Measurements from ENCODE around the gene GALNT9. TPM values are rescaled to one million over a fixed set of nuclear protein-coding genes. Genes with fewer than 3 reads are reported as not detected.

GALNT9 gene
- polyA plus RNA-seq, 1 of the 3 experiments (the other 2 are of a cell fraction): not detected

DNA sequence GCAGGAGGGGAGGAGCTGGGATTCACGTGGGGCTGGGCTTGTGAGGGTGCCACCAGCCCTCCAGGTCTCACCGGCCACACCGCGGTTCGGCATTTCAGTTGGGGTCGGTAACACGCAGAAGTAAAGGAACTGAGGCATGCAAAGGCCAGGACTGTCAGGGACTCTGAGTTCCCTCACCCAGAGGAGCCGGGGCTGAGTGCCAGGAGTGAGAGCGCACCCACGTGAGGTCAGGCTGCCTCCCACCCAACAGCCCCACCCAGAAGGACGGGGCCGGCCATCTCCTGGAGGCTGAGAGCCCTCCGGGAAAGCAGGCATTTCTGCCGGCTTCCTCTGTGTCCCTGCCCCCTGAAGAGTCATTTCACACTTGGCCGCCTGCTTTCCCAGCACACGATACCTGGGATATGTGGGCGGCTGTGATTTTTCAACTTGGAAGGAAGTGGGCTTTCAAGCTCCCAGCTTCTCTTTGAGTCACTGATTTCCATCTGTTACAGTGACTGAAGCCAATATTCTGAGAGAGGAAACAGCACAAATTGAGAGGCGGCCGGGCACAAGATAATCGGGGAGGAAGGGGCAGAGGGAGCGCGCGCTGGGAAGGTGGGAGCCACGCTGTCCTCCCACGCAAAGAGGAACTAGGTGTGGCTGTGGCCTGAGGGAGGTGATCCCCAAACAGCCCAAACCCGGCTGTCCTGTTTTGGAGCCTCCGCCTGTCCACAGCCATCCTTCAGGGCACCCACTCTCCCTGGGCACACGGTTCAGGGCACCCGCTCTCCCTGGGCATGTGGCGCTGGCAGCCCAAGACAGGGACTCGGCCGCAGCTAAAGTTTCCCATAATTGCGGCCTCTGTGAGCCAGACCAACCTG, 19.0 kb downstream of the GALNT9 start:
- Histone ChIP-seq H3K79me2 (ENCODE audit: insufficient read depth) (no peaks in the 10 kb centered on the region), H3K9ac (no peak overlapping the region), H3K4me1 (ENCODE audit: control insufficient read depth in 1 of 2, insufficient read depth in 2 of 2, low read depth in 1 of 2, low read length in 1 of 2) (no peaks in the 10 kb centered on the region), H3K9me2 (no peaks in the 10 kb centered on the region), H3K4me2 (no peak overlapping the region), H2AFZ (ENCODE audit: low read depth) (no peak overlapping the region), H3K9me3 (no peaks in the 10 kb centered on the region), H3K27ac (ENCODE audit: low read depth in 2 of 2, low read length in 1 of 2) (no peak overlapping the region), H3K36me3 (replicated peaks in 1 of 2; ENCODE audit: control insufficient read depth in 1 of 2, insufficient read depth in 2 of 2, low read length in 1 of 2) (no peaks in the 10 kb centered on the region), H3F3A (replicated peaks; ENCODE audit: insufficient read depth) (no peaks in the 10 kb centered on the region), H3K4me3 (ENCODE audit: low read depth in 2 of 2, low read length in 1 of 2) (no peak overlapping the region; a peak in 1 of 4 replicates), H3K27me3 (ENCODE audit: insufficient read depth) (peaks cover 71% of the 10 kb centered on the region), H4K20me1 (ENCODE audit: insufficient read depth) (no peaks in the 10 kb centered on the region)
- CTCF ChIA-PET: no interaction called here
- POLR2A ChIA-PET: no interaction called here
- DNase-seq: no peak
- WGBS (ENCODE audit: low lambda C conversion rate): 39% methylated on average over 30 of the region's 33 CpGs
- TF ChIP-seq JUND (IDR thresholded peaks at IDR 0.05) (no peak), ELF1 (IDR thresholded peaks at IDR 0.05) (no peak), MXI1 (IDR thresholded peaks at IDR 0.05; ENCODE audit: low read depth, low read length) (no peak), CHD2 (IDR thresholded peaks at IDR 0.05; ENCODE audit: low read length, partially characterized antibody) (no peak), YY1 (IDR thresholded peaks at IDR 0.05; ENCODE audit: low read depth) (no peak), TEAD4 (IDR thresholded peaks at IDR 0.05; ENCODE audit: borderline replicate concordance, insufficient read depth) (no peak), FOXJ3 (CRISPR knock-in tag; IDR thresholded peaks at IDR 0.05) (no peak), SIN3A (IDR thresholded peaks at IDR 0.05; ENCODE audit: borderline replicate concordance, low read depth, low read length) (no peak), NFIC (IDR thresholded peaks at IDR 0.05; ENCODE audit: borderline replicate concordance) (no peak), RXRA (IDR thresholded peaks at IDR 0.05; ENCODE audit: borderline replicate concordance, low read depth) (no peak), RFX5 (IDR thresholded peaks at IDR 0.05; ENCODE audit: low read length) (no peak), EZH2phosphoT487 (IDR thresholded peaks at IDR 0.05; ENCODE audit: borderline replicate concordance, low read depth) (no peak), EP300 (IDR thresholded peaks at IDR 0.05; ENCODE audit: borderline replicate concordance in 1 of 2, low read depth in 1 of 2, low read length in 1 of 2) (no peak), FOSL2 (IDR thresholded peaks at IDR 0.05; ENCODE audit: borderline replicate concordance, low read depth) (no peak), GABPA (IDR thresholded peaks at IDR 0.05; ENCODE audit: low read depth) (no peak)
- TF ChIP-seq, protein P1, sequence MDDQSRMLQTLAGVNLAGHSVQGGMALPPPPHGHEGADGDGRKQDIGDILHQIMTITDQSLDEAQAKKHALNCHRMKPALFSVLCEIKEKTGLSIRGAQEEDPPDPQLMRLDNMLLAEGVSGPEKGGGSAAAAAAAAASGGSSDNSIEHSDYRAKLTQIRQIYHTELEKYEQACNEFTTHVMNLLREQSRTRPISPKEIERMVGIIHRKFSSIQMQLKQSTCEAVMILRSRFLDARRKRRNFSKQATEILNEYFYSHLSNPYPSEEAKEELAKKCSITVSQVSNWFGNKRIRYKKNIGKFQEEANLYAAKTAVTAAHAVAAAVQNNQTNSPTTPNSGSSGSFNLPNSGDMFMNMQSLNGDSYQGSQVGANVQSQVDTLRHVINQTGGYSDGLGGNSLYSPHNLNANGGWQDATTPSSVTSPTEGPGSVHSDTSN (IDR thresholded peaks at IDR 0.05): no peak
- TF ChIP-seq, protein P2, sequence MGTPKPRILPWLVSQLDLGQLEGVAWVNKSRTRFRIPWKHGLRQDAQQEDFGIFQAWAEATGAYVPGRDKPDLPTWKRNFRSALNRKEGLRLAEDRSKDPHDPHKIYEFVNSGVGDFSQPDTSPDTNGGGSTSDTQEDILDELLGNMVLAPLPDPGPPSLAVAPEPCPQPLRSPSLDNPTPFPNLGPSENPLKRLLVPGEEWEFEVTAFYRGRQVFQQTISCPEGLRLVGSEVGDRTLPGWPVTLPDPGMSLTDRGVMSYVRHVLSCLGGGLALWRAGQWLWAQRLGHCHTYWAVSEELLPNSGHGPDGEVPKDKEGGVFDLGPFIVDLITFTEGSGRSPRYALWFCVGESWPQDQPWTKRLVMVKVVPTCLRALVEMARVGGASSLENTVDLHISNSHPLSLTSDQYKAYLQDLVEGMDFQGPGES (IDR thresholded peaks at IDR 0.05; ENCODE audit: low read depth, low read length): no peak
- TF ChIP-seq, protein P3, sequence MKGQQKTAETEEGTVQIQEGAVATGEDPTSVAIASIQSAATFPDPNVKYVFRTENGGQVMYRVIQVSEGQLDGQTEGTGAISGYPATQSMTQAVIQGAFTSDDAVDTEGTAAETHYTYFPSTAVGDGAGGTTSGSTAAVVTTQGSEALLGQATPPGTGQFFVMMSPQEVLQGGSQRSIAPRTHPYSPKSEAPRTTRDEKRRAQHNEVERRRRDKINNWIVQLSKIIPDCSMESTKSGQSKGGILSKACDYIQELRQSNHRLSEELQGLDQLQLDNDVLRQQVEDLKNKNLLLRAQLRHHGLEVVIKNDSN (IDR thresholded peaks at IDR 0.05; ENCODE audit: borderline replicate concordance, low read depth): no peak
- TF ChIP-seq, protein P4, sequence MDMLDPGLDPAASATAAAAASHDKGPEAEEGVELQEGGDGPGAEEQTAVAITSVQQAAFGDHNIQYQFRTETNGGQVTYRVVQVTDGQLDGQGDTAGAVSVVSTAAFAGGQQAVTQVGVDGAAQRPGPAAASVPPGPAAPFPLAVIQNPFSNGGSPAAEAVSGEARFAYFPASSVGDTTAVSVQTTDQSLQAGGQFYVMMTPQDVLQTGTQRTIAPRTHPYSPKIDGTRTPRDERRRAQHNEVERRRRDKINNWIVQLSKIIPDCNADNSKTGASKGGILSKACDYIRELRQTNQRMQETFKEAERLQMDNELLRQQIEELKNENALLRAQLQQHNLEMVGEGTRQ (IDR thresholded peaks at IDR 0.05; ENCODE audit: borderline replicate concordance, low read depth, low read length): no peak
- TF ChIP-seq, protein P5, sequence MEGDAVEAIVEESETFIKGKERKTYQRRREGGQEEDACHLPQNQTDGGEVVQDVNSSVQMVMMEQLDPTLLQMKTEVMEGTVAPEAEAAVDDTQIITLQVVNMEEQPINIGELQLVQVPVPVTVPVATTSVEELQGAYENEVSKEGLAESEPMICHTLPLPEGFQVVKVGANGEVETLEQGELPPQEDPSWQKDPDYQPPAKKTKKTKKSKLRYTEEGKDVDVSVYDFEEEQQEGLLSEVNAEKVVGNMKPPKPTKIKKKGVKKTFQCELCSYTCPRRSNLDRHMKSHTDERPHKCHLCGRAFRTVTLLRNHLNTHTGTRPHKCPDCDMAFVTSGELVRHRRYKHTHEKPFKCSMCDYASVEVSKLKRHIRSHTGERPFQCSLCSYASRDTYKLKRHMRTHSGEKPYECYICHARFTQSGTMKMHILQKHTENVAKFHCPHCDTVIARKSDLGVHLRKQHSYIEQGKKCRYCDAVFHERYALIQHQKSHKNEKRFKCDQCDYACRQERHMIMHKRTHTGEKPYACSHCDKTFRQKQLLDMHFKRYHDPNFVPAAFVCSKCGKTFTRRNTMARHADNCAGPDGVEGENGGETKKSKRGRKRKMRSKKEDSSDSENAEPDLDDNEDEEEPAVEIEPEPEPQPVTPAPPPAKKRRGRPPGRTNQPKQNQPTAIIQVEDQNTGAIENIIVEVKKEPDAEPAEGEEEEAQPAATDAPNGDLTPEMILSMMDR (IDR thresholded peaks at IDR 0.05): no peak

All from SK-N-SH (cell line).